Caco-2 (cell line): ENCODE results near the gene GPC6. TPM values are rescaled to one million over a fixed set of nuclear protein-coding genes. Genes with fewer than 3 reads are reported as not detected.

Experiments
- BruUV-seq: library from RNA; stranded (reverse); fragments of 400-500 nt; replicated peaks from 2 replicates; lab custom pipeline; 2021; lab: Mats Ljungman, UMichigan
- CTCF ChIA-PET: fragments of 300-600 bp; sonication (Branson Sonifier 250); formaldehyde crosslinking; loops from one replicate; lab custom pipeline; 2022; ENCODE audit warnings: antibody characterized with exemption; lab: Charles Lee
- POLR2A ChIA-PET: fragments of 300-600 bp; sonication (Branson Sonifier 250); formaldehyde crosslinking; loops from one replicate; lab custom pipeline; 2022; ENCODE audit warnings: antibody characterized with exemption; lab: Charles Lee
- DNase-seq, 2 experiments: peaks; one replicate each; pipeline versions ENCODE4 v3.0.0 to v3.0.0-alpha.2; 2020 to 2022
- H3K27me3 ChIP-seq: replicated peaks from 2 replicates; pipeline ENCODE4 v1.6.0; 2011; ENCODE audit warnings: low read length; ENCODE audit not compliant: control insufficient read depth, insufficient read depth
- H3K36me3 ChIP-seq: 2 replicates; pipeline ENCODE4 v1.5.1; 2011; ENCODE audit warnings: low read length; ENCODE audit not compliant: control insufficient read depth, insufficient read depth
- H3K4me1 ChIP-seq: fragments of 250-450 bp; sonication (Bioruptor Pico); 2 replicates; pipeline ENCODE4 v1.5.1; 2020; ENCODE audit warnings: mild to moderate bottlenecking
- H3K4me3 ChIP-seq: 2 replicates; pipeline ENCODE4 v1.5.1; 2011; ENCODE audit warnings: low read depth, mild to moderate bottlenecking, control low read depth, low read length
- H3K9me3 ChIP-seq: fragments of 250-450 bp; sonication (Bioruptor Pico); 2 replicates; pipeline ENCODE4 v1.5.1; 2020; ENCODE audit warnings: mild to moderate bottlenecking, moderate library complexity
- H3K27ac Mint-ChIP-seq: one replicate; pipeline ENCODE4 v1.8.0; 2022; ENCODE audit warnings: mixed read lengths; ENCODE audit not compliant: unreplicated experiment
- H3K27me3 Mint-ChIP-seq: one replicate; pipeline ENCODE4 v1.8.0; 2022; ENCODE audit warnings: mixed read lengths; ENCODE audit not compliant: insufficient read depth, unreplicated experiment
- H3K36me3 Mint-ChIP-seq: one replicate; pipeline ENCODE4 v1.8.0; 2022; ENCODE audit warnings: mild to moderate bottlenecking, mixed read lengths; ENCODE audit not compliant: insufficient read depth, unreplicated experiment
- H3K4me1 Mint-ChIP-seq: one replicate; pipeline ENCODE4 v1.8.0; 2022; ENCODE audit warnings: low read depth, mixed read lengths; ENCODE audit not compliant: unreplicated experiment
- H3K4me3 Mint-ChIP-seq: one replicate; pipeline ENCODE4 v1.8.0; 2022; ENCODE audit warnings: mild to moderate bottlenecking, moderate library complexity, mixed read lengths; ENCODE audit not compliant: unreplicated experiment
- H3K9me3 Mint-ChIP-seq: one replicate; pipeline ENCODE4 v1.8.0; 2022; ENCODE audit warnings: mixed read lengths; ENCODE audit not compliant: unreplicated experiment
- CTCF ChIP-seq, 2 experiments: fragments of 200-600 bp in 1 of 2; IDR thresholded peaks; 1 replicate in 1 of 2; 2 replicates in 1 of 2; pipeline versions ENCODE4 v1.5.1 to v1.8.0; 2011 to 2022; ENCODE audit warnings: antibody characterized with exemption in 1 of 2, control low read depth in 1 of 2, inconsistent platforms in 1 of 2, low read depth in 1 of 2, low read length in 1 of 2, mild to moderate bottlenecking in 1 of 2, moderate library complexity in 1 of 2; ENCODE audit not compliant: insufficient read depth in 1 of 2, severe bottlenecking in 1 of 2, unreplicated experiment in 1 of 2
- intact Hi-C: fragments of 100-400 bp; cut with micrococcal nuclease; formaldehyde crosslinking; loops from one replicate; pipeline ENCODE4 v1.10.0; 2022; ENCODE audit not compliant: unreplicated experiment
- total RNA-seq: library from RNA; stranded (reverse); gene quantifications from 2 replicates; pipeline ENCODE4 v1.2.3, GENCODE V29; 2022

Gene GPC6
- total RNA-seq, 1 experiment from 2014 or later, result 0.16 TPM

- Mint-ChIP-seq H3K4me1 (peaks cover 9% of the 10 kb centered on the region), H3K36me3 (peaks cover 3% of the 10 kb centered on the region), H3K4me3 (no peak overlapping the region), H3K27me3 (no peaks in the 10 kb centered on the region), H3K9me3 (peaks cover 3% of the 10 kb centered on the region), H3K27ac (no peak overlapping the region)
- H3K4me1 ChIP-seq, result peaks cover 33% of the 10 kb centered on the region
- POLR2A ChIA-PET, result no interaction called here
- CTCF ChIA-PET, result no interaction called here
- BruUV-seq, result no TSS peak
- peak in 1 of 2 experiments; percentile 45 for DNase-seq
- H3K9me3 ChIP-seq, result no peaks in the 10 kb centered on the region; the same call in 1 of the 2 replicates
- no peaks in the 10 kb centered on the region for H3K27me3 ChIP-seq
- TF ChIP-seq CTCF (IDR thresholded peaks at IDR 0.05; ENCODE audit: insufficient read depth in 1 of 2, low read depth in 1 of 2, low read length in 1 of 2, severe bottlenecking in 1 of 2, unreplicated experiment in 1 of 2), result no peak
- no peak overlapping the region for H3K4me3 ChIP-seq
- intact Hi-C loops, result loop anchor here (5.0 kb wide), 1 partner anchor 335 kb away; no protein-coding TSS in a partner anchor
- no peaks in the 10 kb centered on the region for H3K36me3 ChIP-seq
Measured at GRCh38 chr13:93231867-93232266, 5.3 kb downstream of the GPC6 start.

- Mint-ChIP-seq H3K9me3 (peaks cover 5% of the 10 kb centered on the region), H3K27ac (no peak overlapping the region), H3K4me3 (no peak overlapping the region), H3K27me3 (no peaks in the 10 kb centered on the region), H3K4me1 (peaks cover 4% of the 10 kb centered on the region), H3K36me3 (no peaks in the 10 kb centered on the region)
- Histone ChIP-seq H3K36me3 (no peaks in the 10 kb centered on the region), H3K4me1 (peaks cover 31% of the 10 kb centered on the region), H3K4me3 (no peak overlapping the region), H3K9me3 (peaks cover 12% of the 10 kb centered on the region; the same call in 1 of the 2 replicates), H3K27me3 (no peaks in the 10 kb centered on the region)
- BruUV-seq, result no TSS peak
- ChIA-PET POLR2A (no interaction called here), CTCF (interaction anchor here (0.8 to 0.9 kb wide), 2 partner anchors 58 to 229 kb away, joined by 3 to 4 read pairs; no protein-coding TSS in a partner anchor)
- intact Hi-C loops, result loop anchor here (1.0 to 5.0 kb wide), 4 partner anchors 41 to 337 kb away; no protein-coding TSS in a partner anchor
- TF ChIP-seq CTCF (IDR thresholded peaks at IDR 0.05; ENCODE audit: insufficient read depth in 1 of 2, low read depth in 1 of 2, low read length in 1 of 2, severe bottlenecking in 1 of 2, unreplicated experiment in 1 of 2), result peak; percentile 41 to 53
- DNase-seq, result peak in 1 of 2 experiments; percentile 32
Measured at GRCh38 chr13:93233997-93234416, 7.4 kb downstream of the GPC6 start.

GRCh38 chr13:93234459-93234858 lies 7.9 kb downstream of the GPC6 start:
- Mint-ChIP-seq H3K9me3 (peaks cover 10% of the 10 kb centered on the region), H3K4me1 (no peaks in the 10 kb centered on the region), H3K36me3 (no peaks in the 10 kb centered on the region), H3K4me3 (no peak overlapping the region), H3K27ac (no peak overlapping the region), H3K27me3 (no peaks in the 10 kb centered on the region)
- H3K27me3 ChIP-seq, result no peaks in the 10 kb centered on the region
- intact Hi-C loops, result loop anchor here (1.0 to 5.0 kb wide), 4 partner anchors 42 to 337 kb away; no protein-coding TSS in a partner anchor
- H3K4me1 ChIP-seq, result peaks cover 26% of the 10 kb centered on the region
- no TSS peak for BruUV-seq
- H3K9me3 ChIP-seq, result peaks cover 16% of the 10 kb centered on the region
- DNase-seq, result no peak
- TF ChIP-seq CTCF (IDR thresholded peaks at IDR 0.05; ENCODE audit: insufficient read depth in 1 of 2, low read depth in 1 of 2, low read length in 1 of 2, severe bottlenecking in 1 of 2, unreplicated experiment in 1 of 2), result no peak
- ChIA-PET CTCF (interaction anchor here (0.8 to 0.9 kb wide), 2 partner anchors 59 to 230 kb away, joined by 3 to 4 read pairs; no protein-coding TSS in a partner anchor), POLR2A (no interaction called here)
- H3K4me3 ChIP-seq, result no peak overlapping the region
- H3K36me3 ChIP-seq, result no peaks in the 10 kb centered on the region
